A673 (cell line): ENCODE measurements around the gene CRADD.

Source experiments
- CTCF ChIP-seq: fragments of 300-800, 200-600 bp; sonication (generic); conservative IDR thresholded peaks from 2 replicates; pipeline ENCODE4 v1.5.1; 2017; ENCODE audit warnings: low read depth, mild to moderate bottlenecking, antibody characterized with exemption, low read length, moderate library complexity, mixed read lengths
- EZH2 ChIP-seq: fragments of 200-600 bp; sonication (generic); IDR thresholded peaks from 2 replicates; pipeline ENCODE4 v1.6.1; 2017; ENCODE audit warnings: borderline replicate concordance, low read depth, mild to moderate bottlenecking, mixed read lengths, antibody characterized with exemption, low read length; ENCODE audit not compliant: poor library complexity, severe bottlenecking

- no peak for TF ChIP-seq EZH2
- no peak for TF ChIP-seq CTCF
Measured at GRCh38 chr12:93793007-93793406, 115.8 kb downstream of the CRADD start.
